Measurements from ENCODE around the gene POLR1E. TPM values are rescaled to one million over a fixed set of nuclear protein-coding genes. Genes with fewer than 3 reads are reported as not detected.

POLR1E gene
- total RNA-seq, 1 donor from 2014 or later: 26.9 TPM

- no peaks in the 10 kb centered on the region for H3K27me3 ChIP-seq (ENCODE audit: control insufficient read depth, insufficient read depth, low read length)
- no peaks in the 10 kb centered on the region for H3K36me3 ChIP-seq (ENCODE audit: control insufficient read depth, insufficient read depth, low read length)
- DNase-seq (ENCODE audit: low read depth): no peak
- TF ChIP-seq CTCF (IDR thresholded peaks at IDR 0.05; ENCODE audit: insufficient read depth, low read length, poor library complexity, severe bottlenecking): no peak
- H3K4me3 ChIP-seq (ENCODE audit: low read depth, low read length): no peak overlapping the region
Measured at GRCh38 chr9:37447111-37447510, 38.6 kb upstream of the POLR1E start.

- no peak for DNase-seq (ENCODE audit: low read depth)
- Histone ChIP-seq H3K4me3 (ENCODE audit: low read depth, low read length) (no peak overlapping the region), H3K27me3 (ENCODE audit: control insufficient read depth, insufficient read depth, low read length) (no peaks in the 10 kb centered on the region), H3K36me3 (ENCODE audit: control insufficient read depth, insufficient read depth, low read length) (no peaks in the 10 kb centered on the region)
- no peak for TF ChIP-seq CTCF (IDR thresholded peaks at IDR 0.05; ENCODE audit: insufficient read depth, low read length, poor library complexity, severe bottlenecking)
Measured at GRCh38 chr9:37449862-37450632, 35.7 kb upstream of the POLR1E start.

GRCh38 chr9:37451628-37452027 is 34.1 kb upstream of the POLR1E start:
- DNase-seq (ENCODE audit: low read depth): no peak
- H3K27me3 ChIP-seq (ENCODE audit: control insufficient read depth, insufficient read depth, low read length): no peaks in the 10 kb centered on the region

GRCh38 chr9:37452611-37453010 is 33.1 kb upstream of the POLR1E start:
- no peak overlapping the region for H3K4me3 ChIP-seq (ENCODE audit: low read depth, low read length)
- H3K27me3 ChIP-seq (ENCODE audit: control insufficient read depth, insufficient read depth, low read length): no peaks in the 10 kb centered on the region
- no peaks in the 10 kb centered on the region for H3K36me3 ChIP-seq (ENCODE audit: control insufficient read depth, insufficient read depth, low read length)
- TF ChIP-seq CTCF (IDR thresholded peaks at IDR 0.05; ENCODE audit: insufficient read depth, low read length, poor library complexity, severe bottlenecking): no peak
- DNase-seq (ENCODE audit: low read depth): no peak

More at GRCh38 chr9:37451628-37452027, 34.1 kb upstream of the POLR1E start:
- no peak for TF ChIP-seq CTCF (IDR thresholded peaks at IDR 0.05; ENCODE audit: insufficient read depth, low read length, poor library complexity, severe bottlenecking)
- no peak overlapping the region for H3K4me3 ChIP-seq (ENCODE audit: low read depth, low read length)
- H3K36me3 ChIP-seq (ENCODE audit: control insufficient read depth, insufficient read depth, low read length): no peaks in the 10 kb centered on the region

GRCh38 chr9:37453827-37454226 is 31.9 kb upstream of the POLR1E start:
- no peak for DNase-seq (ENCODE audit: low read depth)
- H3K27me3 ChIP-seq (ENCODE audit: control insufficient read depth, insufficient read depth, low read length): no peaks in the 10 kb centered on the region
- no peak overlapping the region for H3K4me3 ChIP-seq (ENCODE audit: low read depth, low read length)
- no peak for TF ChIP-seq CTCF (IDR thresholded peaks at IDR 0.05; ENCODE audit: insufficient read depth, low read length, poor library complexity, severe bottlenecking)
- H3K36me3 ChIP-seq (ENCODE audit: control insufficient read depth, insufficient read depth, low read length): no peaks in the 10 kb centered on the region

- DNase-seq (ENCODE audit: low read depth): no peak
- no peak for TF ChIP-seq CTCF (IDR thresholded peaks at IDR 0.05; ENCODE audit: insufficient read depth, low read length, poor library complexity, severe bottlenecking)
- Histone ChIP-seq H3K36me3 (ENCODE audit: control insufficient read depth, insufficient read depth, low read length) (no peaks in the 10 kb centered on the region), H3K27me3 (ENCODE audit: control insufficient read depth, insufficient read depth, low read length) (no peaks in the 10 kb centered on the region), H3K4me3 (ENCODE audit: low read depth, low read length) (no peak overlapping the region)
Measured at GRCh38 chr9:37454238-37454637, 31.5 kb upstream of the POLR1E start.

Data from kidney epithelial cell (primary cell).